GM21447 (cell line): ENCODE data around the gene SCAF8.
A peak's percentile ranks its signal among the peaks of the same experiment; 100 is the strongest.
"Not testable (repeated sequence)": the region's sequence is repeated elsewhere in the genome, so short reads cannot be mapped to it uniquely, and the experiment has no call there.

Source experiments
- ATAC-seq: cut with Tn5 transposase; IDR thresholded peaks from one replicate; pipeline ENCODE4 v1.9.1; 2021; ENCODE audit not compliant: unreplicated experiment

The SCAF8 gene, protein sequence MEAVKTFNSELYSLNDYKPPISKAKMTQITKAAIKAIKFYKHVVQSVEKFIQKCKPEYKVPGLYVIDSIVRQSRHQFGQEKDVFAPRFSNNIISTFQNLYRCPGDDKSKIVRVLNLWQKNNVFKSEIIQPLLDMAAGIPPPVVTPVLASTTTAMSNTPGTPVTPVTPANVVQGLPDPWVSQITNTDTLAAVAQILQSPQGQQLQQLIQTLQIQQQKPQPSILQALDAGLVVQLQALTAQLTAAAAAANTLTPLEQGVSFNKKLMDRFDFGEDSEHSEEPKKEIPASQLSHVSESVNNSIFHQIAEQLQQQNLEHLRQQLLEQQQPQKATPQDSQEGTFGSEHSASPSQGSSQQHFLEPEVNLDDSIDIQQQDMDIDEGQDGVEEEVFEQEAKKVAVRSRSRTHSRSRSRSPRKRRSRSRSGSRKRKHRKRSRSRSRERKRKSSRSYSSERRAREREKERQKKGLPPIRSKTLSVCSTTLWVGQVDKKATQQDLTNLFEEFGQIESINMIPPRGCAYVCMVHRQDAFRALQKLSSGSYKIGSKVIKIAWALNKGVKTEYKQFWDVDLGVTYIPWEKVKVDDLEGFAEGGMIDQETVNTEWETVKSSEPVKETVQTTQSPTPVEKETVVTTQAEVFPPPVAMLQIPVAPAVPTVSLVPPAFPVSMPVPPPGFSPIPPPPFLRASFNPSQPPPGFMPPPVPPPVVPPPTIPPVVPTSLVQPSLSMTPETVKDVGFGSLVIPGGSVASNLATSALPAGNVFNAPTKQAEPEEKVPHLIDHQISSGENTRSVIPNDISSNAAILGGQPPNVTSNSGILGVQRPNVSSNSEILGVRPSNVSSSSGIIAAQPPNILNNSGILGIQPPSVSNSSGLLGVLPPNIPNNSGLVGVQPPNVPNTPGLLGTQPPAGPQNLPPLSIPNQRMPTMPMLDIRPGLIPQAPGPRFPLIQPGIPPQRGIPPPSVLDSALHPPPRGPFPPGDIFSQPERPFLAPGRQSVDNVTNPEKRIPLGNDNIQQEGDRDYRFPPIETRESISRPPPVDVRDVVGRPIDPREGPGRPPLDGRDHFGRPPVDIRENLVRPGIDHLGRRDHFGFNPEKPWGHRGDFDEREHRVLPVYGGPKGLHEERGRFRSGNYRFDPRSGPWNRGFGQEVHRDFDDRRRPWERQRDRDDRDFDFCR (N-terminal part only)

DNA sequence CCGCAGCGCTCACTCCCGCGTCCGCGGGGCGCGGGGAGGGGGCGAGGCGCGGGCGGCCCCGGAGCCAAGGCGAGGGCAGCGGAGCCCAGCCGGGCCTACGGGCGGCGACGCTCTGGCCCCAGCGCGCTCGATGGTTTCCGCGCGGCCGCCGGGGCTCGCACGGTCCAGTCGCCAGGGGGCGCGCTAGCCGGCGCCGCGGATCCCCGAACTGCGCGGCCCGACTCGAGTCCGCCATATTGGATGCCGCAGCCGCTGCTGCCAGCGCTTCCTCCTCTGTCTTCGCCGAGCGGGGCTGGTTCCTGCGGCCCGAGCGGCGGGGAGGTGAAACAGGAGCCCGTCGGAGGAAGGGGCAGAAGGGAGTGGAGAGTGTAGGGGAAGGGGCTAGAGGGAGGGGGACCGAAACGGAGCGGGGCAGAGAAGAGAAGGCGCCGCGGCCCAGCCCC lies at the start of gene SCAF8:
SCAF8 (plus strand) TSS at position 234 of the 443 bp plus-strand sequence. CDS start 485 bp downstream, outside the sequence.
- ATAC-seq: peak; percentile 77

DNA sequence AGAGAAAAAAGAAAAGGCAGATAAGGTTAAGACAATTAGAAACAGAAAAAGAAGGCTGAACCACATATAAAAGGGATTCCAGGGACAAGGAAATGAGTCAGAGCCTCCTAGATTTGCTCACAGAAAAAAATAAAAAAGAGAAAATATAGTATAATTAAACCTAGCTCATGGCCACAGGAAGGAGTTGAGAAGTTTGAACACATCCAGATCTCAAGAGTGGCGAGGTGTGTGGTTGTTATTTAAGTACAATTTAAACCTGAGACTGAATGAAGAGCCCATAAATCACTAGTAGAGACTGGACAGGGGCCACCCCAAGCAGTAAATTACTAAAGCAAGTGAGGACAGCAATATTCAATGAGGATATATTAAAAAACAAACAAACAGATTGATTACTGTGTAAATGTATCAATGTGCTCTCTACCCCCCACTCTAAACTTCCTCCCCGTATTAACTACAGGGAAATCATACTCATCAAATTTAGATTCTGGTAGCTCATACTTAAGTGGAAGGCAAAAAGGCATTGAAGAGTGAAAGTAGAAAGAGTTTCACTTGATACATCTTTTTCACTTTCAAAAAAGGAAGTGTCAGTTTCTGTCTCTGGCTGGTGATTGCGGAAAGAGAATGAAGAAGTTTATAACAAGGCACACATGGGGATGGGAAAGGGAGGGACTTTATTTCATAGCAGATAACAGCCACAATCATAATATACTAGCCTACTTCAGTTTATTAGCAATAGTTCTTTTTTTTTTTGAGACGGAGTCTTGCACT lies 49.3 kb upstream of the SCAF8 start:
- peak; percentile 94 for ATAC-seq

DNA sequence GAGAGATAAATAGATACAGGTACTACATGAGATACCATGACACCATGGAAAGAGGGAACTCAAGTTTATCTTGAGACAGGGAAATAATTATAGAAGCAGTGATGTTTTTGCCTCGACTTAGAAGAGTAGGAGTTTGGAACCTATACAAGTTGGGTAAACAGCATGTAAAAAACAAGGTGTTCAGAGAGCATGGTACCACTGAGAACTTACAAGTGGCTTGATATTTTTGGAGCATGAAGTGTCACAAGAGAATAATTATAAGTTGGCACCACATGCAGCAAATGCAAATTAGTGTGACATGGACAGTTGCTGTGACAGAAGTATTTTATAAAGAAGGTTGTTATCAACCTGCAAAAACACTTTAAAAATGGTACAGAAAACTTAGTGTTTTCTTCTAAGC lies 47.1 kb upstream of the SCAF8 start:
- no peak for ATAC-seq

DNA sequence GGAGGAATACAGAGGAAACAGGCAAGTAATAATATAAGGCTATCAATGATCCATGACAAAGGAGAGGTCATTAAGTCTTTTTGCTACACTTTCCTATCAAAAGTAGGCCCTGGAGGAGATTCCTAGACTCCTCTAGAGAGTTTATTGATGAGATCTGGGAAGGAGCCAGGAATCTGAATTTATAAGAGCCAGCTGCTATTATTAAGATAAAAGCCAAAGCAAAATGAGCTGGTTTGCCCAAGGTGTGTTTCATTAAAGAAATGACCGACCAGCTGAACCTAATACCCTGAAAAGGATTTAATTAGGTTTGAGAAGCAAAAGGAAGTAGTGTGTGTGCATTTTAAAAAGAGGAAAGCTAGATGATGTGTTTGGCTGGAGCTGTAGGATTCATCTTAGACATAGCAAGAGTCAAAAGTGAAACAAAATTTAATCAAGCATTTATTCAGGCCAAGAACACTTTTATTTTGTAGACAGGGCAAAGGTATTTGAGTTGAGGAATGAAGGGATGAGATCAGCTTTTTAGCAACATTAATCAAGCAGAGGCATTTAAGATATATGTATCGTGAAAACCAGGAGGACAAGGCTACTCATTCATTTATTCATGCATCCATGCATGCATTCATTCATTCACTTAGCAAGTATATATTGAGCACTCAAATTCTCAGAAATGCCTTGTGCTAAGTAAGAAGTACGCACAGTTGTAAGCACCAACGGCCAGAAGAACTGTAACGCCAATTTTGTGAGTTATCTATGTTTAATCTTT lies 43.5 kb upstream of the SCAF8 start:
- no peak for ATAC-seq

DNA sequence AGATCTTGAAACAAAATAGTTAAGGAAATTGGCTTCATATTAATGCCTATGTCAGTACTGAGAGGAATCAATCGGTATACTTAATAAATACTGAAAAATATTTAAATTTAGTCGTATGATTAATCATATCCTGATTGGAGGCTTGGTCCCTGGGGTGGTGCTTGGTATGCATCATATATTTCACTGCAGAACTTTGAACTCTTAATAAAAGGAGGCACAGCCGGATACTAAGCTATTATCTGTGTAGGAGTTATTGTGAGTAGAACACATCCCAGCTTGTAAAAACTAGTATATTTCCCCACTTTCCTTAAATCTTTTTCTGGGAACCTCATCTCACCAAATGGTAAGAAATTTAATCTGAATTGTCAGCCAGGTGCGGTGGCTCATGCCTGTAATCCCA lies 42.4 kb upstream of the SCAF8 start:
- no peak for ATAC-seq

DNA sequence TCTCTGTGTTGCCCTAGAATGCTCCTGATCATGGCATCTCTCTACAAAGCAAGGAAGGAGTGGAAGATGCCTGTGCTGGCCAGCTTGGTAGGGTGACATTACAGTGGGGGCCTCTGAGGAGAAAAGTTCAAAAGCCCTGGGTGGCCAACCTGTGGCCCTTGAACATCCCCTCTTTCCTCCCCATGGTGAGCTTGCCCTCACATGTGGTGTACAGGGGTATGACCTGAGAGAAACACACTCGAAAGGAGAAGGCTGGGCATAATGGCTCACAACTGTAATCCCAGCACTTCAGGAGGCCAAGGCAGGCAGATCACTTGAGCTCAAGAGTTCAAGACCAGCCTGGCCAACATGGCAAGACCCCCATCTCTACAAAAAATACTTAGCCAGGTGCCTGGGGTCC lies 36.6 kb upstream of the SCAF8 start:
- ATAC-seq: no peak

DNA sequence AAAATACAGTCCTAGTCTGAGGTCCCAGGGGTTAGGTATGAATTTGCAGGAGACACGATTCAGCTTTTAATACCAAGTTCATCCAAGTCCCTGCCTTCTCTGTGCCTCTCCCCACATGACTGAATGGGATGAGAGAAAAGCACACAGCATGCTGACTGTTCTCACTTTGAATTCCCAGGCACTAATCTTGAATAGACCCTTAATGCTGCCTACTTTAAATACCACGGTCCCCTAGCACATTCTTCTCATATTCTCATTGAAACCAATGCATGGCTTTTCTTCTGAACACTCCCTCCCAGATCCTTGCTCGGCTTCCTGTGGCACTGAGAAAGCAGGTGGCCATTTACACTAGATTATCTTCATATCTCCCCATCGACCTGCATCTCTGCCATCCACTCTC lies 30.1 kb upstream of the SCAF8 start:
- no peak for ATAC-seq

DNA sequence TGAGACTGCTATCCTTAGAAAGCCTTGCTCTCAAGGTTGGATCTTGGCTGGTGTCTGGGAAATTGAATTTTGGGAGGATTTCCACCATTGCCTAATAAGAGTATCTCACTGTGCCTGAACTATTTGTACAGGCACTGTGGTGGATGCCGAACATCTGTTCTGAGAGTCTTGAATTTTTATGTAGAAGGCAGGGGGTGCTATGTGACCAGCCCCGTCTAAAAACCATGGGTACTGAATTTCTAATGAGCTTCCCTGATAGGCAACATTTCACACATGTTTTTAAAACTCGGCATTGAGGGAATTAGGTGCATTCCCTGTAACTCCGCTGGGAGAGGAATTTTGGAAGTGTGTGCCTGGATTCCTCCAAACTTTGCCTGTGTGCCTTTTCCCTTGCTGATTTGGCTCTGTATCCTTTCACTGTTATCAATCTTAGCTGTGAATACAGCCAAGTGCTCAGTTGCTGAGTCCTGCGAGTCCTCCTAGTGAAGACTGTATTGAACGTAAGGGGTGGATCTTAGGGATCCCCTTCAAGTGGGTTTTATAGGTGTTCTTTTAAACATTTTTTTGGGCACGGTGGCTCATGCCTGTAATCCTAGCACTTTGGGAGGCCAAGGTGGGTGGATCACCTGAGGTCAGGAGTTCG lies 27.6 kb upstream of the SCAF8 start:
- no peak for ATAC-seq

DNA sequence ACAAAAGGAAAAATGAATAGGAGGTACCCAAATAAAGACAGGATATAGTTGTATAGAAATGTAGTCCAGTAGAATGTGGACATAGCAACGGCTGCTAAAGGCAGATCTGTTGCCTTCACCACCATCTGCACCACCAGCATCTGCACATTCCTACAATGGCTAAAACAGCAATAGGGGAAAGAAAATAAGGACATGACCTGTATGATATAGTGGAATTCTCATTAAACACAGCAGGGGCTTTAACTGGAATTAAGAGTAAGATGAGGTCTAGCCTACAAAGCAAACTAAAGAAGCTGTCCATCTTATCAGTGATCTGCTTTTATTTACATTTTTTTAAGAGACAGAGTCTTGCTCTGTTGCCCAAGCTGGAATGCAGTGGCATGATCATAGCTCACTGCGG lies 26.8 kb upstream of the SCAF8 start:
- no peak for ATAC-seq

DNA sequence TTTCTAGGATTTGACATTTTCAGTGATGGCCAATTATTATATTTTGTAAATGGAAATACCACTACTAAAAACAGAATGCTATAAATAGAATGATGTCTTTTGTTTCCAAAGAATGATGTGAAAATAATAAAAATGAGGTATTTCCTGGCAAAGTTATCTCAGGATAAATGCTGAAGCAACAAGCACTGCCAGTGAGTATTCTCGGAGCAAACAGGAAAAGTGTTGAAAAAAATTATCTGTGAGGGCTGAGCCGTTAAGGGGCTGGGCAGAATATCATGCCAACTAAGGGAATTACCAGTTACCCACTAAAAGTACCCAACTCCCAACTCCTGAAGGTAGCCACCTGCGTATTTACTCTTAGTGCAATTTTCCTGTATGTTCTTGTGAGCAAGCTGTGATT lies 23.6 kb upstream of the SCAF8 start:
- ATAC-seq: no peak

DNA sequence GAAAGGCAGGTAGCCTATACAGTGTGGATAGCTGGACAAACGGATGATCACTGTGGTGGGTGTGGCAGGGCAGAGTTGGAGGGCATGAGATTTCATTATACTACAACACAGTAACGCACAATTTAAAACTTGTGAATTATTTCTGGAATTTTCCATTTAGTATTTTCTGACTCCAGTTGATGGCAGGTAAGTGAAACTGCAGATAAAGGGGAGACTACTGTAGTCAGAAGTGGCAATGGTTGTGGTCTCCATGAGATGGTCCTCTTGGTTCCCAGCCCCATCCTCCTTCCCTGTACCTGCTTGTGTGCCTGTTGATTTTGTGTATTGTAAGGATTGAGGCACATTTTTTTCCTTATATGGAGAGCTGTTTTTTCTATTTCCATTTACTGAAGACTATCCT lies 22.5 kb upstream of the SCAF8 start:
- ATAC-seq: no peak

DNA sequence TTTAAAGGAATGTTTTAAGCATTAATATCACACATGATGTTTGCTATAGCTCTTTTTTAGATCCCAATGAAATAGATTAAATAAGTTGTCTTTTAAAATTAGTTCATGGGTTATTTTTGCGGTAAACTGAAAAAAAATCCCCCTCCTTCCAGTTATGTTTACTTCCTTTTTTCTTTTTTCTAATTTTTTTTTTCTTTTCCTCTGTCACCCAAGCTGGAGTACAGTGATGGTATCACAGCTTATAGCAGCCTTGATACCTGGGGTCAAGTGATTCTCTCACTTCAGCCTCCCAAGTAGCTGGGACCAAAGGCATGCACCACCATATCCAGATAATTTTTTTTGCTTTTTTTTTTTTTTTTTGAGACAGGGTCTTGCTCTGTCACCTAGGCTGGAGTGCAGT lies 17.8 kb upstream of the SCAF8 start:
- ATAC-seq: no peak

DNA sequence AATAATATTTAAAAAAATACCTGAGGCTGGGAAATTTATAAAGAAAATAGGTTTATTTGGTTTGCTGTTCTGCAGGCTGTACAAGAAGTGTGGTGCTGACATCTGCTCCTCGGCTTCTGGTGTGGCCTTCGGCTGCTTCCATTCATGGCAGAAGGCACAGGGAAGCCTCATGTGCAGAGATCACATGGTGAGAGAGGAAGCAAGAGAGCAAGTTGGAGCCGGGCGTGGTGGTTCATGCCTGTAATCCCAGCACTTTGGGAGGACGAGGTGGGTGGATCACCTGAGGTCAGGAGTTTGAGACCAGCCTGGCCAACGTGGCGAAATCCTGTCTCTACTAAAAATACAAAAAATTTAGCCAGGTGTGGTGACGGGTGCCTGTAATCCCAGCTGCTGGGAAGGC lies 16.9 kb upstream of the SCAF8 start:
- ATAC-seq: not testable (repeated sequence)

DNA sequence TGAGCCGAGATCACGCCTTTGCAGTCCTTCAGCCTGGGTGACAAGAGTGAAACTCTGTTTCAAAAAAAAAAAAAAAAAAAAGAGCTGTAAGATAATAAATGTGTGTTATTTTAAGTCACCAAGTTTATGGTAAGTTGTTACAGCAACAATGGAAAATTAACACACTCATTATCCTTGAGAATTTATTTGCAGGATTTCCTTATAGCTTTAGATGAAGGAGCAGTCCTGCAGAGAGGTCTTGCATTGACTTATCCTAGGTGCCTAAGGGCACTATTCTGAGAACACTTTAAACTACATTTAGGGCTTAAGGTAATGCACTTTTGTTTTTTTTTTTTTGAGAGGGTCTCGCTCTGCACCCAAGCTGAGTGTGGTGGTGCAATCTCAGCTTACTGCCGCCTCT lies 13.8 kb upstream of the SCAF8 start:
- no peak for ATAC-seq

DNA sequence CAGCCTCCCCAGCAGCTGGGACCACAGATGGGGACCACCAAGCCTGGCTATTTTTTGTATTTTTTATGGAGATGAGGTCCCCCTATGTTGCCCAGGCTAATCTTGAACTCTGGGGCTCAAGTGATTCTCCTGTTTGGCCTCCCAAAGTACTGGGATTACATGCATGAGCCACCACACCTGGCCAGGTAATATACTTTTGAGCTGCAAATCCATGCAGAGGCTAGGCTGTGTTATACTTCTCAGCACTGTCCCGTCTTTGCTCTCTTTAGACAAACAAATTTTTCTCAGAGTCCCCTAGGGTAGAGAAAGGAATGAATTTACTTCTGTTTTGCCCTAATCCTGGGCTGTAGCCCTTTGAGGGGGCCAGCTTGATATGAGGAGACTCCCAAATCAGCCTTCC lies 13.4 kb upstream of the SCAF8 start:
- ATAC-seq: no peak

DNA sequence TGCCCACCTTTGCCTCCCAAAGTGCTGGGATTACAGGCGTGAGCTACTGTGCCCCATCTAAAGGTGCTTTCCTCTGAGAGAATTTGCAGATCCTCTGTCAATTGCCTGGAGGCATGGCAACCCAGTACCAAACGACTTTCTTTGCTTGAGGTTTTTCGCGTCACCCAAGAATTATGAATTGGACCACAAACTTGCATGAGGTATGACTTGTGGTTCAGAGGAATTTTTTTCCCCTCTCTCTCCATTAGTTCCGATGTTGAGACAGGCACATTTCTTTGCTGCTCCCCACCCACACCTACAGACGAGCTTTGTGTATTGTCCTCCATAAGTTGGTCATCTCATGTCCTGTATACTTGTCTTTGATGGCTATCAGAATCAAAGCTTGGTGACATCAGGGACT lies 11.8 kb upstream of the SCAF8 start:
- ATAC-seq: no peak

DNA sequence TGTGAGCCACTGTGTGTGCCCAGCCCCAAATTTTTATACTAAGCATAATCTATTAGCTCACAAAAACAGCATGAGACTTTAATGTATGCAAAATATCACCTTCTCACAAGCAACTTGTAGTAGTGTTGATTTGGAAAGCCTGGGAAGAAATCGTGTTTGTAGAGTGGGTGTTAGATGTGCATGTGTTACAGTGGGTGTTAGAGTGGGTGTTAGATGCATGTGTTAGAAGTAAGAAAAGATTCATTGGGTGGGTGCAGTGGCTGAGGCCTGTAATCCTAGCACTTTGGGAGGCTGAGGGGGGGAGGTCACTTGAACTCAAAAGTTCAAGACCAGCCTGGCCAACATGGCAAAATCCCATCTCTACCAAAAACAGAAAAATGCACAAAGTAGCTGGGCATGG lies 6.3 kb upstream of the SCAF8 start:
- ATAC-seq: no peak

DNA sequence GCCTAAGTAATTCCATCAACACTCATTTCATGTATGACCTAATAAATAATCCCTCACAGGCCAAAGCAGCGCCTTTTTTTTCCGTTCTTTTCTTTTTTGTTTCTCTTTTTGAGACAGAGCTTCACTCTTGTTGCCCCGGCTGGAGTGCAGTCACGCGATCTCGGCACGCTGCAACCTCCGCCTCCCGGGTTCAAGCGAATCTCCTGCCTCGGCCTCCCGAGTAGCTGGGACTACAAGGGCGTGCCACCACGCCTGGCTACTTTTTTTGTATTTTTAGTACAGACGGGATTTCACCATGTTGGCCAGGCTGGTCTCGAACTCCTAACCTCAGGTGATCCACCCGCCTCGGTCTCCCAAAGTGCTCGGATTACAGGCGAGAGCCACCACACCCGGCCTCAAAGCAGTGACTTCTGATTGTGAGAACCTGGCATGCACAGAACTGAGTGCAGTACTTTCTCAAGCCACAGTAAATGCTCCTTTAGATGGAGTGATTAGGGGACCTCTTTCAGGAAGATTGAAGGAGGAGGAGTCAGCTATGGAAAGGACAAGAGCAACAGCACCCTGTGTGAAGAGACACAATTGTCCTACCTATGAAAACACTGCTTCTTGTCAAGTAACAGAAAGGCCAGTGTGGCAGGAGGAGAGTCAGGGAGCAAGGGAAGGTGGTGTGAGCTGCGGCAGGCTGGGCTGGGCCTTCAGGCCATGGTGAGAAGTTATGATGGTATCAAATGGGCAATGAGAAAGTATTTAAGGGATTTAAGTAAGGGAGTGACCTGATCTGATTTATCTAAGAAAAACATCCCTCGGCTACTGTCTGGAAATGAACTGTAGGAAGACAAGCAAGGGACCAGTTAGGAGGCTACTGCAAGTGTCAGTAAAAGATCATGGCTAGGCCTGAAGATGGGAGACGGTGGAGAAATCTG lies 1.7 kb upstream of the SCAF8 start:
- no peak for ATAC-seq
